ENCODE data around the gene TTC27.
"Not testable (repeated sequence)": the region's sequence is repeated elsewhere in the genome, so short reads cannot be mapped to it uniquely, and the experiment has no call there.

Gene TTC27

GRCh38 chr2:32627814-32628579 lies at the start of gene TTC27:
Gene TTC27, plus strand, starts transcription at chr2:32628050. Its CDS starts 243 bp downstream, at chr2:32628293.
- DNase-seq = peak; percentile 96

GRCh38 chr2:32591669-32592463 lies 36.0 kb upstream of the TTC27 start:
- DNase-seq = no peak

- DNase-seq = no peak
These were observed 33.3 kb upstream of the TTC27 start for GRCh38 chr2:32594573-32594972.

GRCh38 chr2:32611366-32611765 lies 16.5 kb upstream of the TTC27 start:
- no peak for DNase-seq

- DNase-seq = no peak
These were observed 16.1 kb upstream of the TTC27 start for GRCh38 chr2:32611771-32612170.

- no peak for DNase-seq
These were observed 13.8 kb upstream of the TTC27 start for GRCh38 chr2:32614084-32614483.

GRCh38 chr2:32617599-32618189 lies 10.2 kb upstream of the TTC27 start:
- DNase-seq = no peak

- DNase-seq = no peak
These were observed 5.1 kb upstream of the TTC27 start for GRCh38 chr2:32622570-32623310.

GRCh38 chr2:32623311-32623706 lies 4.5 kb upstream of the TTC27 start:
- no peak for DNase-seq

GRCh38 chr2:32624812-32625211 lies 3.0 kb upstream of the TTC27 start:
- no peak for DNase-seq

GRCh38 chr2:32626639-32627221 lies 1.1 kb upstream of the TTC27 start:
- DNase-seq = no peak

- peak; percentile 67 for DNase-seq
These were observed 423 bp upstream of the TTC27 start for GRCh38 chr2:32627441-32627813.

GRCh38 chr2:32632089-32632488 lies 4.2 kb downstream of the TTC27 start:
- DNase-seq = peak; percentile 37

GRCh38 chr2:32633040-32633439 lies 5.2 kb downstream of the TTC27 start:
- DNase-seq = no peak

GRCh38 chr2:32638548-32638947 lies 10.7 kb downstream of the TTC27 start:
- DNase-seq = not testable (repeated sequence)

GRCh38 chr2:32641180-32641579 lies 13.3 kb downstream of the TTC27 start:
- no peak for DNase-seq

- peak; percentile 91 for DNase-seq
These were observed 19.4 kb downstream of the TTC27 start for GRCh38 chr2:32647180-32647651.

GRCh38 chr2:32652555-32653209 lies 24.8 kb downstream of the TTC27 start:
- DNase-seq = peak; percentile 47

- no peak for DNase-seq
These were observed 28.2 kb downstream of the TTC27 start for GRCh38 chr2:32656069-32656468.

GRCh38 chr2:32663864-32664263 lies 36.0 kb downstream of the TTC27 start:
- peak; percentile 5 for DNase-seq

- DNase-seq = no peak
These were observed 38.9 kb downstream of the TTC27 start for GRCh38 chr2:32666704-32667103.

- no peak for DNase-seq
These were observed 40.4 kb downstream of the TTC27 start for GRCh38 chr2:32668254-32668653.
